B cell (primary cell): ENCODE data around the gene GPC5.

Experiments used
- EZH2 ChIP-seq: IDR thresholded peaks from 2 replicates; pipeline ENCODE4 v1.6.1; 2012; ENCODE audit warnings: borderline replicate concordance, low read depth, mild to moderate bottlenecking, moderate library complexity, low read length; ENCODE audit not compliant: insufficient read depth, poor library complexity, severe bottlenecking
- TF ChIP-seq, protein P1 (sequence below): fragments of 200-600 bp; IDR thresholded peaks from one replicate; pipeline ENCODE4 v1.8.0; 2022; ENCODE audit warnings: antibody characterized with exemption, mild to moderate bottlenecking

DNA sequence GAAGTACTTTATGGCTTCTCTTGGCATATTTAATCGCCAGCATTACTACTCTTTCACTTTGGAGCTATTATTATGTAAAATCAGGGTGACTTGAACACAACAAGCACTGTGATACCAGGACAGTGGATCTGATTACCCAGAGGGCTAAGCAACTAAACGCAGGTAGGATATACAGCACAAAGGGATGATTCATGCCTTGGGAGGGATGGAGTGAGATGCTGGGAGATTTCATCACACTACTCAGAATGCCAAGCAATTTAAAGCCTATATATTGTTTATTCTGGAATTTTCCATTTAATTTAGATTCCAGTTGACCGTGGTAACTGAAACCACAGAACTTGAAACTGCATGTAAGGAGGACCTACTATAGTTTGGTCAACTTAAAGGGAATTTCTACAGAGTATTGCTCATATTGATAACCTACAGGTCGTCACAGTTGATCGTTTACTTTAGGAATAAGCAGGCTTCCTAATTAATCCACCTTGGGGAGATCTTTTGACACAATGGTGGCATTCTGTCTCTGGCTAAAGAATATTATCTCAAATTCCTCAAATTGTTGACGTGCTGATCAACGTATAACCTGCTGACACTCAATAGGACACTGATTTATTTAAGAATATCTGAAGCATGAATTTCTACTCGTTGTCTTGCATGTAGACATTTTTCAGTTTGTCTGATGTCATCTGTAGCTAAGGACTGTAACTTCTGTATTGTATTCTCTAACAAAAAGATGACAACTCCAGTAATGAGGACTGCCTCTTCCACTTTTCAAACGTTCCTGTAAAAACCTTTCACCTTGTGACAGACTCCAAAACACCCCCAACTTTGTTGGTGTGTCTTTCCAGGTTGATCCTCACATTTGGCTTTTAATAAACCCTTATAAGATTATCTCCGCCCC is 254.2 kb downstream of the GPC5 start:
- TF ChIP-seq EZH2 = no peak
- TF ChIP-seq, protein P1, sequence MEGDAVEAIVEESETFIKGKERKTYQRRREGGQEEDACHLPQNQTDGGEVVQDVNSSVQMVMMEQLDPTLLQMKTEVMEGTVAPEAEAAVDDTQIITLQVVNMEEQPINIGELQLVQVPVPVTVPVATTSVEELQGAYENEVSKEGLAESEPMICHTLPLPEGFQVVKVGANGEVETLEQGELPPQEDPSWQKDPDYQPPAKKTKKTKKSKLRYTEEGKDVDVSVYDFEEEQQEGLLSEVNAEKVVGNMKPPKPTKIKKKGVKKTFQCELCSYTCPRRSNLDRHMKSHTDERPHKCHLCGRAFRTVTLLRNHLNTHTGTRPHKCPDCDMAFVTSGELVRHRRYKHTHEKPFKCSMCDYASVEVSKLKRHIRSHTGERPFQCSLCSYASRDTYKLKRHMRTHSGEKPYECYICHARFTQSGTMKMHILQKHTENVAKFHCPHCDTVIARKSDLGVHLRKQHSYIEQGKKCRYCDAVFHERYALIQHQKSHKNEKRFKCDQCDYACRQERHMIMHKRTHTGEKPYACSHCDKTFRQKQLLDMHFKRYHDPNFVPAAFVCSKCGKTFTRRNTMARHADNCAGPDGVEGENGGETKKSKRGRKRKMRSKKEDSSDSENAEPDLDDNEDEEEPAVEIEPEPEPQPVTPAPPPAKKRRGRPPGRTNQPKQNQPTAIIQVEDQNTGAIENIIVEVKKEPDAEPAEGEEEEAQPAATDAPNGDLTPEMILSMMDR = no peak
